Panc1 (cell line): Measurements from ENCODE around the gene TRIM29. TPM values are rescaled to one million over a fixed set of nuclear protein-coding genes. Genes with fewer than 3 reads are reported as not detected.
A peak's percentile ranks its signal among the peaks of the same experiment; 100 is the strongest.

ENCODE experiments used
- ATAC-seq: fragments of 200-7000 bp; cut with Tn5 transposase; 2 replicates; pipeline ENCODE4 v1.9.1; 2020; ENCODE audit warnings: mild to moderate bottlenecking, moderate library complexity
- BruUV-seq: library from RNA; stranded (reverse); fragments of 400-500 nt; replicated peaks from 2 replicates; lab custom pipeline; 2021; lab: Mats Ljungman, UMichigan
- CTCF ChIA-PET: fragments of 300-600 bp; sonication (Branson Sonifier 250); formaldehyde crosslinking; loops from one replicate; lab custom pipeline; 2022; ENCODE audit warnings: antibody characterized with exemption; lab: Charles Lee
- POLR2A ChIA-PET: fragments of 300-600 bp; sonication (Branson Sonifier 250); formaldehyde crosslinking; loops from one replicate; lab custom pipeline; 2022; ENCODE audit warnings: antibody characterized with exemption; lab: Charles Lee
- DNase-seq: peaks from one replicate; pipeline ENCODE4 v3.0.0-alpha.2; 2010; ENCODE audit warnings: low read depth, low spot score
- H3K27ac ChIP-seq: 2 replicates; pipeline ENCODE4 v1.5.1; 2011; ENCODE audit warnings: mild to moderate bottlenecking, low read length, inconsistent platforms
- H3K27me3 ChIP-seq: fragments of 200-500 bp; sonication (Bioruptor generic); 2 replicates; pipeline ENCODE4 v1.6.0; 2014; ENCODE audit warnings: low read length, inconsistent platforms; ENCODE audit not compliant: control insufficient read depth, insufficient read depth
- H3K36me3 ChIP-seq: fragments of 200-500 bp; sonication (Bioruptor generic); 2 replicates; pipeline ENCODE4 v1.5.1; 2014; ENCODE audit warnings: inconsistent platforms, mild to moderate bottlenecking, low read length, moderate library complexity; ENCODE audit not compliant: control insufficient read depth, insufficient read depth
- H3K4me1 ChIP-seq: 2 replicates; pipeline ENCODE4 v1.5.1; 2011; ENCODE audit warnings: inconsistent platforms, mild to moderate bottlenecking, low read length, moderate library complexity; ENCODE audit not compliant: control insufficient read depth, insufficient read depth
- H3K4me3 ChIP-seq, 2 experiments: 2 replicates each; pipeline ENCODE4 v1.5.1; 2011 to 2012; ENCODE audit warnings: low read depth in 2 of 2, low read length in 2 of 2, mild to moderate bottlenecking in 2 of 2, inconsistent platforms in 1 of 2, moderate library complexity in 1 of 2
- H3K9me3 ChIP-seq: fragments of 200-500 bp; sonication (Bioruptor generic); 2 replicates; pipeline ENCODE4 v1.5.1; 2014; ENCODE audit warnings: low read depth, mild to moderate bottlenecking, inconsistent platforms, low read length, moderate library complexity; ENCODE audit not compliant: control insufficient read depth, insufficient read depth
- CTCF ChIP-seq: fragments of 450-650 bp; IDR thresholded peaks from 2 replicates; pipeline ENCODE4 v1.5.1; 2017; ENCODE audit warnings: mild to moderate bottlenecking
- POLR2AphosphoS5 ChIP-seq: IDR thresholded peaks from 2 replicates; pipeline ENCODE4 v1.6.1; 2012; ENCODE audit warnings: mild to moderate bottlenecking, low read depth, low read length, moderate library complexity
- REST ChIP-seq, 2 experiments: IDR thresholded peaks; 2 replicates each; pipeline ENCODE4 v1.6.1; 2011 to 2012; ENCODE audit warnings: low read depth in 2 of 2, control low read depth in 1 of 2, low read length in 1 of 2, mild to moderate bottlenecking in 1 of 2, moderate library complexity in 1 of 2; ENCODE audit not compliant: insufficient read depth in 1 of 2
- SIN3A ChIP-seq: IDR thresholded peaks from 2 replicates; pipeline ENCODE4 v1.6.1; 2012; ENCODE audit warnings: low read depth, mild to moderate bottlenecking, low read length, moderate library complexity, borderline replicate concordance; ENCODE audit not compliant: insufficient read depth
- TCF7L2 ChIP-seq: IDR thresholded peaks from 2 replicates; pipeline ENCODE4 v1.6.1; 2011; ENCODE audit warnings: mild to moderate bottlenecking, low read depth, low read length, inconsistent platforms
- in situ Hi-C: cut with HindIII; loops from 2 replicates; pipeline ENCODE4 v1.10.0; 2016; ENCODE audit warnings: low sequenced_read_pairs, low pct_unique_long_range_greater_than_20kb
- intact Hi-C: fragments of 100-400 bp; cut with micrococcal nuclease; formaldehyde crosslinking; loops from one replicate; pipeline ENCODE4 v1.10.0; 2022; ENCODE audit not compliant: unreplicated experiment
- total RNA-seq: library from RNA; stranded (reverse); gene quantifications from one replicate; pipeline ENCODE4 v1.2.1, GENCODE V29; 2021; ENCODE audit not compliant: unreplicated experiment

TRIM29 gene
- total RNA-seq, 1 experiment from 2014 or later, result 0.64 TPM

- BruUV-seq, result no TSS peak
- Histone ChIP-seq H3K27ac (no peak overlapping the region), H3K4me1 (0 out of 2 replicates have a peak, but pooled peaks cover 4% of the 10 kb centered on the region), H3K9me3 (no peaks in the 10 kb centered on the region), H3K27me3 (peaks cover 36% of the 10 kb centered on the region), H3K4me3 (no peak overlapping the region), H3K36me3 (no peaks in the 10 kb centered on the region)
- POLR2A ChIA-PET, result no interaction called here
- TF ChIP-seq POLR2AphosphoS5 (no peak), REST (IDR thresholded peaks at IDR 0.05; ENCODE audit: insufficient read depth in 1 of 2, low read depth in 2 of 2, low read length in 1 of 2) (no peak), CTCF (no peak), TCF7L2 (no peak), SIN3A (no peak)
- no peak for DNase-seq
- ATAC-seq, result no peak
- intact Hi-C loops (no loop called here), in situ Hi-C loops (no loop called here)
- CTCF ChIA-PET, result no interaction called here
These were observed 35.2 kb upstream of the TRIM29 start for GRCh38 chr11:120173019-120173705.

- ChIA-PET CTCF (interaction anchor here (0.6 to 0.9 kb wide), 2 partner anchors 57 to 817 kb away, joined by 5 read pairs; no protein-coding TSS in a partner anchor), POLR2A (no interaction called here)
- ATAC-seq, result peak; percentile 70
- DNase-seq, result peak; percentile 30
- H3K27me3 ChIP-seq, result peaks cover 45% of the 10 kb centered on the region
- in situ Hi-C loops, result no loop called here
- H3K36me3 ChIP-seq, result no peaks in the 10 kb centered on the region
- BruUV-seq, result no TSS peak
- H3K9me3 ChIP-seq, result no peaks in the 10 kb centered on the region
- intact Hi-C loops, result loop anchor here (1.0 kb wide), 1 partner anchor 58 kb away; no protein-coding TSS in a partner anchor
- H3K27ac ChIP-seq, result no peak overlapping the region
- H3K4me3 ChIP-seq, result no peak overlapping the region
- TF ChIP-seq CTCF (peak; percentile 89), SIN3A (no peak)
- 0 out of 2 replicates have a peak, but pooled peaks cover 4% of the 10 kb centered on the region for H3K4me1 ChIP-seq
These were observed 34.4 kb upstream of the TRIM29 start for GRCh38 chr11:120172054-120172911.
